H1 (cell line): ENCODE measurements around the gene PABPC1L. TPM values are rescaled to one million over a fixed set of nuclear protein-coding genes. Genes with fewer than 3 reads are reported as not detected.
A peak's percentile ranks its signal among the peaks of the same experiment; 100 is the strongest.

ENCODE experiments used
- CTCF ChIA-PET: fragments of 300-600 bp; sonication (Branson Sonifier 250); formaldehyde crosslinking; loops from one replicate; lab custom pipeline; 2021; ENCODE audit not compliant: partially characterized antibody; lab: Charles Lee
- POLR2A ChIA-PET: fragments of 300-600 bp; sonication (Branson Sonifier 250); formaldehyde crosslinking; loops from one replicate; lab custom pipeline; 2021; ENCODE audit warnings: inconsistent platforms; ENCODE audit not compliant: partially characterized antibody; lab: Charles Lee
- DNase-seq, 2 experiments: peaks; one replicate each; pipeline versions ENCODE4 v3.0.0 to v3.0.0-alpha.2; 2010 to 2022; ENCODE audit warnings: low spot score in 2 of 2, low read depth in 1 of 2, mixed read lengths in 1 of 2
- FAIRE-seq: peaks from 2 replicates; lab custom pipeline; 2011; peaks lifted over from hg19 to GRCh38; lab: Jason Lieb, UNC
- H2AFZ ChIP-seq: 2 replicates; pipeline ENCODE4 v1.8.1; 2012; ENCODE audit warnings: low read length, inconsistent platforms
- H2AK5ac ChIP-seq: 2 replicates; pipeline ENCODE4 v1.6.1; 2013; ENCODE audit warnings: low read depth, low read length
- H2BK120ac ChIP-seq: replicated peaks from 2 replicates; pipeline ENCODE3; 2013; ENCODE audit warnings: low read depth, low read length, inconsistent platforms
- H2BK12ac ChIP-seq: 2 replicates; pipeline ENCODE4 v1.6.1; 2013; ENCODE audit warnings: low read depth, low read length
- H2BK15ac ChIP-seq: 2 replicates; pipeline ENCODE4 v1.6.1; 2013; ENCODE audit warnings: low read length
- H2BK20ac ChIP-seq: 2 replicates; pipeline ENCODE4 v1.6.1; 2013; ENCODE audit warnings: low read length
- H2BK5ac ChIP-seq: 2 replicates; pipeline ENCODE4 v1.6.1; 2013; ENCODE audit warnings: low read depth, low read length
- H3K14ac ChIP-seq: 2 replicates; pipeline ENCODE4 v1.6.1; 2013; ENCODE audit warnings: inconsistent platforms; ENCODE audit not compliant: insufficient read length
- H3K18ac ChIP-seq: 2 replicates; pipeline ENCODE4 v1.6.1; 2013; ENCODE audit warnings: low read length; ENCODE audit errors: extremely low read depth
- H3K23ac ChIP-seq: 2 replicates; pipeline ENCODE4 v1.6.1; 2013; ENCODE audit warnings: inconsistent platforms; ENCODE audit not compliant: insufficient read length
- H3K23me2 ChIP-seq: 2 replicates; pipeline ENCODE4 v1.6.1; 2013; ENCODE audit warnings: low read depth, low read length
- H3K27ac ChIP-seq: 2 replicates; pipeline ENCODE4 v1.6.1; 2011; ENCODE audit warnings: low read depth, low read length, inconsistent platforms
- H3K27me3 ChIP-seq, 4 experiments: replicated peaks in 1 of 4; 1 replicate in 1 of 4; 2 replicates in 3 of 4; pipeline versions ENCODE4 v1.6.1 to v1.8.1; 2011 to 2013; ENCODE audit warnings: low read length in 3 of 4, mild to moderate bottlenecking in 3 of 4, inconsistent platforms in 2 of 4, mixed read lengths in 2 of 4, moderate library complexity in 1 of 4; ENCODE audit not compliant: control insufficient read depth in 3 of 4, insufficient read depth in 3 of 4; ENCODE audit errors: extremely low read depth in 1 of 4
- H3K36me3 ChIP-seq, 4 experiments: 2 replicates each; pipeline versions ENCODE4 v1.6.1 to v1.8.1; 2011 to 2013; ENCODE audit warnings: mild to moderate bottlenecking in 4 of 4, low read length in 3 of 4, moderate library complexity in 2 of 4, control low read depth in 1 of 4, inconsistent platforms in 1 of 4; ENCODE audit not compliant: insufficient read depth in 4 of 4, control insufficient read depth in 2 of 4
- H3K4ac ChIP-seq: replicated peaks from 2 replicates; pipeline ENCODE3; 2013; ENCODE audit warnings: low read length, low read depth, mixed read lengths, inconsistent platforms; ENCODE audit not compliant: insufficient read length
- H3K4me1 ChIP-seq, 4 experiments: replicated peaks in 1 of 4; 1 replicate in 1 of 4; 2 replicates in 3 of 4; pipeline versions ENCODE4 v1.6.1 to v1.8.1; 2011 to 2013; ENCODE audit warnings: low read length in 3 of 4, inconsistent platforms in 2 of 4, mixed read lengths in 1 of 4; ENCODE audit not compliant: insufficient read depth in 4 of 4, control insufficient read depth in 3 of 4
- H3K4me2 ChIP-seq, 2 experiments: 2 replicates each; pipeline versions ENCODE4 v1.6.1 to v1.8.1; 2011 to 2013; ENCODE audit warnings: low read depth in 2 of 2, low read length in 2 of 2, control low read depth in 1 of 2, inconsistent platforms in 1 of 2, mild to moderate bottlenecking in 1 of 2; ENCODE audit not compliant: insufficient read depth in 1 of 2
- H3K4me3 ChIP-seq, 4 experiments: fragments of 200-600, 300-600 bp in 1 of 4; sonication (generic), shearing (Covaris generic), sonication (Bioruptor Twin) in 1 of 4; 2 replicates each; pipeline versions ENCODE4 v1.5.1 to v1.8.1; 2011 to 2016; ENCODE audit warnings: low read length in 4 of 4, low read depth in 3 of 4, control low read depth in 2 of 4, inconsistent platforms in 2 of 4, mild to moderate bottlenecking in 2 of 4, mixed read lengths in 1 of 4, moderate library complexity in 1 of 4; ENCODE audit not compliant: insufficient read depth in 2 of 4; ENCODE audit errors: extremely low read depth in 1 of 4
- H3K56ac ChIP-seq: replicated peaks from 2 replicates; pipeline ENCODE3; 2013; ENCODE audit warnings: low read depth, mild to moderate bottlenecking, mixed read lengths, low read length, inconsistent platforms; ENCODE audit not compliant: insufficient read length
- H3K79me1 ChIP-seq: 2 replicates; pipeline ENCODE4 v1.6.1; 2013; ENCODE audit warnings: low read depth, low read length, control low read depth
- H3K79me2 ChIP-seq, 2 experiments: 2 replicates each; pipeline versions ENCODE4 v1.6.1 to v1.8.1; 2012 to 2013; ENCODE audit warnings: low read length in 2 of 2, mild to moderate bottlenecking in 2 of 2, inconsistent platforms in 1 of 2; ENCODE audit not compliant: insufficient read depth in 2 of 2, control insufficient read depth in 1 of 2
- H3K9ac ChIP-seq, 4 experiments: replicated peaks in 1 of 4; 1 replicate in 1 of 4; 2 replicates in 3 of 4; pipeline versions ENCODE4 v1.6.1 to v1.8.1; 2011 to 2013; ENCODE audit warnings: low read depth in 3 of 4, low read length in 3 of 4, control low read depth in 2 of 4, mild to moderate bottlenecking in 2 of 4, moderate library complexity in 2 of 4, inconsistent platforms in 1 of 4; ENCODE audit errors: extremely low read depth in 1 of 4
- H3K9me3 ChIP-seq, 2 experiments: 2 replicates each; pipeline versions ENCODE4 v1.6.1 to v1.8.1; 2012 to 2013; ENCODE audit warnings: mild to moderate bottlenecking in 2 of 2, moderate library complexity in 2 of 2, control low read depth in 1 of 2, inconsistent platforms in 1 of 2, low read depth in 1 of 2, low read length in 1 of 2, mixed read lengths in 1 of 2; ENCODE audit not compliant: insufficient read depth in 2 of 2
- H4K20me1 ChIP-seq, 2 experiments: replicated peaks in 1 of 2; 2 replicates each; pipeline versions ENCODE3 to v1.8.1; 2011 to 2013; ENCODE audit warnings: inconsistent platforms in 2 of 2, low read length in 2 of 2, mild to moderate bottlenecking in 1 of 2; ENCODE audit not compliant: insufficient read depth in 2 of 2, control insufficient read depth in 1 of 2
- H4K5ac ChIP-seq: 2 replicates; pipeline ENCODE4 v1.6.1; 2013; ENCODE audit warnings: low read length, low read depth, mixed read lengths, inconsistent platforms; ENCODE audit not compliant: insufficient read length
- H4K8ac ChIP-seq: 2 replicates; pipeline ENCODE4 v1.8.0; 2013; ENCODE audit warnings: mild to moderate bottlenecking, moderate library complexity, low read length, inconsistent platforms; ENCODE audit not compliant: insufficient read depth; ENCODE audit errors: extremely low read depth
- H4K91ac ChIP-seq: replicated peaks from 2 replicates; pipeline ENCODE3; 2013; ENCODE audit warnings: low read length, mixed read lengths, inconsistent platforms; ENCODE audit not compliant: insufficient read length
- ATF3 ChIP-seq: IDR thresholded peaks from 2 replicates; pipeline ENCODE4 v1.6.1; 2011; ENCODE audit warnings: low read depth, mild to moderate bottlenecking, low read length; ENCODE audit not compliant: insufficient read depth
- CBX8 ChIP-seq: fragments of 300-800, 300-1000 bp; sonication (generic); IDR thresholded peaks from 2 replicates; pipeline ENCODE4 v1.7.1; 2016; ENCODE audit warnings: low read depth, low read length, borderline replicate concordance
- CREB1 ChIP-seq: IDR thresholded peaks from 2 replicates; pipeline ENCODE4 v1.6.1; 2012; ENCODE audit warnings: inconsistent platforms
- EZH2 ChIP-seq: fragments of 200-600 bp; sonication (generic); IDR thresholded peaks from 2 replicates; pipeline ENCODE4 v1.7.1; 2012; ENCODE audit warnings: low read depth, mild to moderate bottlenecking, moderate library complexity, low read length, inconsistent platforms; ENCODE audit not compliant: severe bottlenecking
- GTF2F1 ChIP-seq: IDR thresholded peaks from 2 replicates; pipeline ENCODE4 v1.6.1; 2012; ENCODE audit warnings: low read depth, low read length, improper control_type of control experiment, borderline replicate concordance
- NRF1 ChIP-seq: IDR thresholded peaks from 2 replicates; pipeline ENCODE4 v1.6.1; 2011; ENCODE audit warnings: mild to moderate bottlenecking, low read depth, low read length, improper control_type of control experiment
- PHF8 ChIP-seq: fragments of 200-600 bp; sonication (generic); conservative IDR thresholded peaks from 2 replicates; pipeline ENCODE4 v1.7.1; 2012; ENCODE audit warnings: low read depth, mild to moderate bottlenecking, inconsistent platforms, low read length, moderate library complexity
- POLR2AphosphoS5 ChIP-seq: IDR thresholded peaks from 2 replicates; pipeline ENCODE4 v1.6.1; 2011; ENCODE audit warnings: low read depth, low read length
- POU5F1 ChIP-seq: IDR thresholded peaks from 2 replicates; pipeline ENCODE4 v1.6.1; 2011; ENCODE audit warnings: low read depth, mild to moderate bottlenecking, low read length, moderate library complexity
- SIN3A ChIP-seq, 2 experiments: IDR thresholded peaks in 1 of 2; conservative IDR thresholded peaks in 1 of 2; 2 replicates each; pipeline ENCODE4 v1.6.1; 2011 to 2012; ENCODE audit warnings: low read length in 2 of 2, improper control_type of control experiment in 1 of 2, low read depth in 1 of 2, mild to moderate bottlenecking in 1 of 2
- TAF1 ChIP-seq: IDR thresholded peaks from 2 replicates; pipeline ENCODE4 v1.6.1; 2011; ENCODE audit warnings: mild to moderate bottlenecking, low read depth, low read length
- TAF7 ChIP-seq: optimal IDR thresholded peaks from 2 replicates; pipeline ENCODE3; 2011; ENCODE audit warnings: low read depth, mild to moderate bottlenecking, inconsistent platforms, low read length, moderate library complexity, borderline replicate concordance
- WGBS, 2 experiments: shearing (Covaris generic) in 1 of 2; methylation state at CpG; one replicate each; pipeline versions ENCODE4 v1.1.6 to v1.1.7; 2013 to 2015; ENCODE audit warnings: low lambda C conversion rate in 2 of 2, mixed read lengths in 2 of 2, inconsistent platforms in 1 of 2, low coverage in 1 of 2, missing lambda C conversion rate in 1 of 2; ENCODE audit not compliant: insufficient replicate concordance in 2 of 2, insufficient coverage in 1 of 2, insufficient read length in 1 of 2; ENCODE audit errors: extremely low coverage in 1 of 2, missing lambda C conversion rate in 1 of 2; 5-methylcytosine and 5-hydroxymethylcytosine counted together
- polyA plus RNA-seq, 7 experiments: library from polyadenylated mRNA; depleted of rRNA in 3 of 7; stranded (reverse) in 5 of 7; unstranded in 2 of 7; fragments of >200 nt in 5 of 7; fragments of 200-250 nt in 2 of 7; gene quantifications; 1 replicate in 5 of 7; 2 replicates in 1 of 7; 4 replicates in 1 of 7; pipeline versions ENCODE4 v1.2.1 to v1.2.3, GENCODE V29; 2011 to 2013; ENCODE audit warnings: missing spikeins in 2 of 7, mixed read lengths in 2 of 7
- total RNA-seq: library from RNA; stranded (reverse); fragmentation: NEBNext Ultra II Directional; extraction: Animal tissue kit (Norgen Biotek cat#: 25700); gene quantifications from 2 replicates; pipeline ENCODE4 v1.2.1, GENCODE V29; 2021

The PABPC1L gene
- total and polyA plus RNA-seq, 2 of the 8 experiments (the other 6 are each of a cell fraction or from before 2014, with no cell fraction given) = 61.1 to 108 TPM

DNA sequence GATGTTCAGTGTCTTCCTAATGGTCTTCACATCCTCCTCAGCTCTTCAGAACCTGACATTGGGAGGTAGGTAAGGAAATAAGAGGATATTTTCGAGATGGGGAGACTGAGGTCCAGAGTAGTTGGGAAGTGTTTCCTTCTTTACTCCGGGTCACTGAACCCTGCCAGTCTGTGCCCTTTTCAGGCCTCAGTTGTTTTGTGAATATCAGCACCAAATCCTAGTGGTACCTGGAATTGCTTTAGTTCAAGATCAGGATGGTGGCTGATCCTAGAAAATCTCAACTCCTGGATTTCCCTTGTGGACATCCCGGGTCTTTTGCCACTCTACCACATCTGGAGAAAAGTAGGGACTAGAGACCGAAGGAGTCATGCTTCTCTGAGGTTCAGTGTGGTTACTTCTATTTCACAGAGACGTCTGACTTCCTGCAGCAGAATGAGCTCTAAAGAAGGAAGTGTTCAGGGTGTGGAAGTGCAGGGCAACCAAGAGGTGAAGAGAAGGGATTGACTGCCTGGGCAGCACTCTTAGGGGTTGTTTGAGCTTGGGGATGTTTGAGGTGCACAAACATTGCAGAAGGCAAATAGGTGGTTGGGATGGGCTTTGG is 57.4 kb downstream of the PABPC1L start:
- H3K9ac ChIP-seq = peak overlapping the region; percentile 35 to 80 (median 68); a peak in 5 of 7 replicates
- H3K9me3 ChIP-seq = no peaks in the 10 kb centered on the region
- ChIA-PET CTCF (interaction anchor here (0.6 to 1.6 kb wide), 6 partner anchors 9 to 467 kb away, joined by 3 to 4 read pairs (median 4); no protein-coding TSS in a partner anchor), POLR2A (interaction anchor here (0.6 to 1.7 kb wide), 5 partner anchors 11 to 315 kb away, joined by 3 to 4 read pairs (median 3); no protein-coding TSS in a partner anchor)
- peaks cover 0 to 7% of the 10 kb centered on the region in 2 experiments for H4K20me1 ChIP-seq
- H3K4ac ChIP-seq = no peak overlapping the region
- no peak overlapping the region for H3K14ac ChIP-seq
- H2BK5ac ChIP-seq = no peak overlapping the region
- H3K56ac ChIP-seq = no peak overlapping the region
- no peak overlapping the region for H3K23ac ChIP-seq
- FAIRE-seq (no peak), DNase-seq (no peak)
- no peak overlapping the region for H2BK120ac ChIP-seq
- no peak overlapping the region for H2BK20ac ChIP-seq
- H3K4me2 ChIP-seq = peak overlapping the region; percentile 79 to 98
- no peak overlapping the region for H4K8ac ChIP-seq
- H3K4me1 ChIP-seq = peaks cover 3 to 4% (median 3%) of the 10 kb centered on the region in 4 experiments; a peak in 5 of 7 replicates
- peaks cover 0 to 3% (median 0%) of the 10 kb centered on the region in 4 experiments; a peak in 1 of 8 replicates for H3K36me3 ChIP-seq
- peaks cover 0 to 11% (median 0%) of the 10 kb centered on the region in 4 experiments; a peak in 3 of 7 replicates for H3K27me3 ChIP-seq
- H3K79me1 ChIP-seq = no peaks in the 10 kb centered on the region; the same call in 1 of the 2 replicates
- no peak overlapping the region for H4K5ac ChIP-seq
- H2AK5ac ChIP-seq = no peak overlapping the region
- H4K91ac ChIP-seq = no peak overlapping the region
- H3K4me3 ChIP-seq = peak overlapping the region; percentile 83 to 96 (median 92)
- no peak overlapping the region for H2BK12ac ChIP-seq
- H3K23me2 ChIP-seq = peaks cover 7% of the 10 kb centered on the region; the same call in 1 of the 2 replicates
- H3K18ac ChIP-seq = no peak overlapping the region
- no peak overlapping the region for H3K27ac ChIP-seq
- no peak overlapping the region for H2AFZ ChIP-seq
- H3K79me2 ChIP-seq = peaks cover 8 to 47% of the 10 kb centered on the region in 2 experiments
- no peak overlapping the region for H2BK15ac ChIP-seq
- WGBS, 2 experiments = 78% methylated on average over 5 of the region's 5 CpGs; no CpG with 5 or more reads in 1 of the 2 experiments
- no peak for TF ChIP-seq NRF1
- no peak for TF ChIP-seq TAF7
- no peak for TF ChIP-seq PHF8
- TF ChIP-seq CBX8 = no peak
- TF ChIP-seq POLR2AphosphoS5 = no peak
- no peak for TF ChIP-seq SIN3A (conservative IDR thresholded peaks at IDR 0.05 in 1 of 2, IDR thresholded peaks at IDR 0.05 in 1 of 2; ENCODE audit: low read depth in 1 of 2, low read length in 2 of 2)
- TF ChIP-seq ATF3 = no peak
- no peak for TF ChIP-seq TAF1
- no peak for TF ChIP-seq GTF2F1
- TF ChIP-seq POU5F1 = no peak
- no peak for TF ChIP-seq EZH2
- no peak for TF ChIP-seq CREB1
